Lower leg skin (tissue), 3 donors: Measurements from ENCODE around the gene MAPK8IP3.

Experiments
- CTCF ChIP-seq, 3 donors: fragments of 450-650 bp; IDR thresholded peaks; one replicate each; pipeline ENCODE4 v1.5.1; 2016; ENCODE audit warnings: antibody characterized with exemption in 3 of 3, mild to moderate bottlenecking in 3 of 3, moderate library complexity in 2 of 3
- POLR2A ChIP-seq, 2 donors: fragments of 450-650 bp; IDR thresholded peaks; one replicate each; pipeline ENCODE4 v1.6.1; 2016 to 2017; ENCODE audit warnings: antibody characterized with exemption in 2 of 2, mild to moderate bottlenecking in 1 of 2, moderate library complexity in 1 of 2

- TF ChIP-seq CTCF (IDR thresholded peaks at IDR 0.05) (no peak), POLR2A (IDR thresholded peaks at IDR 0.05) (no peak)
Observed at GRCh38 chr16:1729026-1729425, 23.0 kb downstream of the MAPK8IP3 start.
